ENCODE measurements around the gene TMEM117.

GRCh38 chr12:44245932-44246331 is 410.1 kb downstream of the TMEM117 start:
- TF ChIP-seq CTCF (IDR thresholded peaks at IDR 0.05) (no peak), EP300 (IDR thresholded peaks at IDR 0.05) (no peak), POLR2AphosphoS5 (IDR thresholded peaks at IDR 0.05) (no peak), POLR2A (IDR thresholded peaks at IDR 0.05) (no peak)

All from sigmoid colon (tissue), 4 donors.